ENCODE results near the gene AIFM2.
"Not testable (repeated sequence)": the region's sequence is repeated elsewhere in the genome, so short reads cannot be mapped to it uniquely, and the experiment has no call there.

Gene AIFM2

DNA sequence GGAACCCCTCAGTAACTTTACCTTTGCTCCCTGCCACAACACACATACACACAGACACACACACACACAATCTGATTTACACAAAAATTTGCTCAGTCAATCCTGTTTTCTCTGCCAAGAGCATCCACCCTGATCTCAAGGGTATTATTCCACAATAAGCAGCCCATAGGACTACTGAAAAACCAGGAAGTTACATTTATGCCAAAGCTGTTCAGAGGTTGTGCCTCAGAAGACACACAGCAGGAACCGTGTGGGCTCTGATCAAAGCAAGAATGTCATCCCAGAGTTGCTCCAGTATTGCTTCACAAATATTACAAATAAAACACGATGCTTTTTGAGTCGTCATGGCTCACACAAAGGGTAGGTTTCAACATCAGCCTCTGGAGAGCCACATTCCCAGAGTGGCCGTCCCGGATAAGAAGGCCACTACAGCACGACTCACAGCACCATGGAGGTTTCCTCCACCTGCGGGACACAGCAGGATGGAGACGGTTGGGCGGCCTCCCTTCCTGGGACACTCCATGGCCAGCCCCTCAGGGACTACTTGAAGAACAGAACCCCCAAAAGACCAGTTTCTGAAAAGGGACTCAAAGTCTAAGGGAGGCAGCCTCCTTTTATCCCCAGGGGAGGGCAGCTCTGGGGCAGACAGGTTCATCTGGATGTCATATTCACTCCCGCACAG is 1.6 kb downstream of the AIFM2 start:
- Histone ChIP-seq H3K27ac (ENCODE audit: low read depth, low read length) (no peak overlapping the region), H3K27me3 (ENCODE audit: control insufficient read depth in 1 of 2, insufficient read depth in 2 of 2, low read length in 2 of 2) (no peaks in the 10 kb centered on the region), H3K9ac (ENCODE audit: low read length) (no peak overlapping the region), H3K4me1 (ENCODE audit: insufficient read depth, low read length) (peaks cover 20% of the 10 kb centered on the region), H3K4me3 (ENCODE audit: low read depth in 1 of 2, low read length in 2 of 2) (peak overlapping the region in 1 of 2 donors; percentile 96), H3K9me3 (ENCODE audit: low read length) (no peaks in the 10 kb centered on the region), H3K36me3 (ENCODE audit: insufficient read depth, low read length) (no peaks in the 10 kb centered on the region)

- H3K4me3 ChIP-seq (ENCODE audit: low read depth in 1 of 2, low read length in 2 of 2): no peak overlapping the region
- H3K36me3 ChIP-seq (ENCODE audit: insufficient read depth, low read length): peaks cover 6% of the 10 kb centered on the region
- H3K27ac ChIP-seq (ENCODE audit: low read depth, low read length): no peak overlapping the region
- peaks cover 11% of the 10 kb centered on the region for H3K4me1 ChIP-seq (ENCODE audit: insufficient read depth, low read length)
- no peaks in the 10 kb centered on the region for H3K27me3 ChIP-seq (ENCODE audit: control insufficient read depth in 1 of 2, insufficient read depth in 2 of 2, low read length in 2 of 2)
- no peaks in the 10 kb centered on the region for H3K9me3 ChIP-seq (ENCODE audit: low read length)
- H3K9ac ChIP-seq (ENCODE audit: low read length): no peak overlapping the region
Measured at GRCh38 chr10:70126700-70127395, 5.8 kb downstream of the AIFM2 start.

DNA sequence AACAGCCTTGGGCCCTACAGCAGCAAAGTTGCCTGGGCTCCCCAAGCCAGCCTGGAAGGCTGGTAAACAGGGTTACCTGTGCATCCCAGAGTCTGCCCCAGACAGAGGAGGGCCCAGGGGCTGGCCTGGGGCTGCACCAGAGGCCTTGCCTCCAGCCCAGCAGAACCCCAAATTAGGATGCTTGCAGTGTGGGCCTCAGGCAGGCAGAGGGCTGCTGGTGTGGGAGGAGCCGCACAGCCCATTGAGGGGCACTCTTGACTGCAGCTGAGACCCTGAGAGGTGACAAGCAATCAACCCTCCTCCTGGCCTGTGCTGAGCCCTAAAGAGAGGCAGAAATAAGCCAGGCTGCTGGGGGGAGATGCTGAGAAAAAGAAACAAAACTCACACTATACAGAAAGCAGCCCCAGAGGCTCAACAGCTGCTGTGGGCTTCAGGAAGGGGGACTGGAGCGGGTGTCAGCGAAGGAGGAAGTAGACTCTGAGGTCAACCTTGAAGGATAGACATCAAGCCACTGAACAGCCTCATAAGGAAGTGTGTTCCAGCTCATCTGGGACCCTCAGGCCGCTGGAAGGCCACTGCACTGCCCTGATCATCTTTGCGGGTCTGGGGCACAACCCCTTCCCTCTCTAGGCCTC is 6.6 kb downstream of the AIFM2 start:
- Histone ChIP-seq H3K27ac (ENCODE audit: low read depth, low read length) (no peak overlapping the region), H3K27me3 (ENCODE audit: control insufficient read depth in 1 of 2, insufficient read depth in 2 of 2, low read length in 2 of 2) (no peaks in the 10 kb centered on the region), H3K4me3 (ENCODE audit: low read depth in 1 of 2, low read length in 2 of 2) (no peak overlapping the region), H3K4me1 (ENCODE audit: insufficient read depth, low read length) (peaks cover 3% of the 10 kb centered on the region), H3K36me3 (ENCODE audit: insufficient read depth, low read length) (peaks cover 6% of the 10 kb centered on the region), H3K9ac (ENCODE audit: low read length) (no peak overlapping the region), H3K9me3 (ENCODE audit: low read length) (no peaks in the 10 kb centered on the region)

DNA sequence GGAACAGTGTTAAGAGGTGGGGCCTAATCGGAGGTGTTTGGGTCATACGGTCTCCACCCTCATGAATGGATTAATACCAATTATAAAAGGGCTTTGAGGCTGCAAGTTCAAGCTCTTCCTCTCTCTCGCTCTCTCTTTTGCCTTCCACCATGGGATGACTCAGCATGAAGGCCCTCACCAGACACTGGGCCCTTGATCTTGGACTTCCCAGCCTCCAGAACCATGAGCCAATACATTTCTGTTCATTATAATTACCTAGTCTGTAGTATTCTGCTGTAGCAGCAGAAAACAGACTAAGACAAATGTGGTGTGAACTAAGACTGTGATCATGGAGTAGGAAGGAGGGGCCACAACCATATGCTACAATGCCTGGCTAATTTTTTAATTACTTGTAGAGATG is 7.7 kb downstream of the AIFM2 start:
- H3K4me1 ChIP-seq (ENCODE audit: insufficient read depth, low read length): no peaks in the 10 kb centered on the region
- peaks cover 15% of the 10 kb centered on the region for H3K36me3 ChIP-seq (ENCODE audit: insufficient read depth, low read length)
- no peaks in the 10 kb centered on the region for H3K27me3 ChIP-seq (ENCODE audit: control insufficient read depth in 1 of 2, insufficient read depth in 2 of 2, low read length in 2 of 2)
- H3K9ac ChIP-seq (ENCODE audit: low read length): no peak overlapping the region
- H3K4me3 ChIP-seq (ENCODE audit: low read depth in 1 of 2, low read length in 2 of 2): no peak overlapping the region
- H3K9me3 ChIP-seq (ENCODE audit: low read length): no peaks in the 10 kb centered on the region
- no peak overlapping the region for H3K27ac ChIP-seq (ENCODE audit: low read depth, low read length)

DNA sequence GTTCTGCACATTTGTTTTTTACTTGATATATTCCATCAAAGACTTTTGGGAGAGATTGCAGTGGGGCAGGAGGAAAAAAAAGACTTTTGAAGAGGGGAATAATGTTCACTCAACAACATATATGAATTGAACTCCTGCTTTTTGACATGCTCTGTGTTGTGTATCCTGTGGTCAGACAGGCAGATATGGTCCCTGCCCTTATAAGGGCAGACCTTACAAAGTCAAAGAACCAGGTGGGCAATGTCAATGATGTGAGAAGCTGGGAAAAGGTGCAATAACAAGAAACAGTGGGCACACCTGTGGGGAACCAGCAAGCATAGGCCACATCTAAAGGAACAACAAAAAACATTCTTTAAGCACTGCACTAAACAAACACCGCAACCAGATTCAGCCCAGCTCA is 8.2 kb downstream of the AIFM2 start:
- Histone ChIP-seq H3K27me3 (ENCODE audit: control insufficient read depth in 1 of 2, insufficient read depth in 2 of 2, low read length in 2 of 2) (no peaks in the 10 kb centered on the region), H3K27ac (ENCODE audit: low read depth, low read length) (no peak overlapping the region), H3K4me3 (ENCODE audit: low read depth in 1 of 2, low read length in 2 of 2) (no peak overlapping the region), H3K4me1 (ENCODE audit: insufficient read depth, low read length) (no peaks in the 10 kb centered on the region), H3K9ac (ENCODE audit: low read length) (no peak overlapping the region), H3K9me3 (ENCODE audit: low read length) (no peaks in the 10 kb centered on the region), H3K36me3 (ENCODE audit: insufficient read depth, low read length) (peaks cover 19% of the 10 kb centered on the region)

DNA sequence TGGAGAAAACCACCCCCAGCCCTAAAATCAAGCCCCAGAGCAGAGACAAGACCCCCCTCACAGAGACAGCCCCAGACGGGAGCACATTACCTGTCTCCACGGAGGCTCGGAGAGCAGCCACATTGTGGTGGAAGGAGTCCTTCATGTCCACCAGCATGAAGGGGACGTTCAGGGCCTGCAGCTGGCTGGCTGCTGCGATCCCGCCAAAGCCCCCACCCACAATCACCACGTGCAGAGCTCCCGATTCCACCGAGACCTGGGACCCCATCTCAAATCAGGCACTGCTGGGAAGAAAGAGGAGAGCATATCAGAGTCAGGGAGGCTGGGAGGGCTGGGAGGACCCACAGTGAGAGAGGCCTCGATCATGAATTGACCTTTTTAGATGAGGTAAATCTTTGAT is 8.8 kb downstream of the AIFM2 start:
- Histone ChIP-seq H3K27ac (ENCODE audit: low read depth, low read length) (no peak overlapping the region), H3K4me1 (ENCODE audit: insufficient read depth, low read length) (no peaks in the 10 kb centered on the region), H3K36me3 (ENCODE audit: insufficient read depth, low read length) (peaks cover 24% of the 10 kb centered on the region), H3K27me3 (ENCODE audit: control insufficient read depth in 1 of 2, insufficient read depth in 2 of 2, low read length in 2 of 2) (no peaks in the 10 kb centered on the region), H3K4me3 (ENCODE audit: low read depth in 1 of 2, low read length in 2 of 2) (no peak overlapping the region), H3K9me3 (ENCODE audit: low read length) (no peaks in the 10 kb centered on the region), H3K9ac (ENCODE audit: low read length) (no peak overlapping the region)

GRCh38 chr10:70123166-70123565 is 9.5 kb downstream of the AIFM2 start:
- not testable (repeated sequence) for H3K27ac ChIP-seq (ENCODE audit: low read depth, low read length); H3K9me3 ChIP-seq (ENCODE audit: low read length); H3K27me3 ChIP-seq (ENCODE audit: control insufficient read depth in 1 of 2, insufficient read depth in 2 of 2, low read length in 2 of 2); H3K4me1 ChIP-seq (ENCODE audit: insufficient read depth, low read length); H3K4me3 ChIP-seq (ENCODE audit: low read depth in 1 of 2, low read length in 2 of 2); H3K9ac ChIP-seq (ENCODE audit: low read length)
- peaks cover 29% of the 10 kb centered on the region for H3K36me3 ChIP-seq (ENCODE audit: insufficient read depth, low read length)

DNA sequence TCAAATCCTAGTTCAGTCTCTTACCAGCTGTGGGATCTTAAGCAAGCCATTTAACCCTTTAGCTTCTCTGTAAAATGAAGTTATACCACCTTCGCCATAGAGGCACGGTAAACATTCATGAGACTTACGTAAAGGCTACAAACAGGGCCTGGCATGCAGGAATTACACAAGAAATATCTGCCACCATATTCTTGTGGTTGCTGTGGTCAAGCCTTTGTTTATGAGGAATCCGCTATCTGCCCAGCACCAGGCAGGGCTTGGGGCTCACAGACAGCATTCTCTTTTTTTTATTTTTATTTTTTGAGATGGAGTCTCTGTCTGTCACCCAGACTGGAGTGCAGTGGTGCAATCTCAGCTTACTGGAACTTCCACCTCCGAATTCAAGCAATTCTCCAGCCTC is 9.9 kb downstream of the AIFM2 start:
- Histone ChIP-seq H3K4me3 (ENCODE audit: low read depth in 1 of 2, low read length in 2 of 2) (no peak overlapping the region), H3K36me3 (ENCODE audit: insufficient read depth, low read length) (peaks cover 31% of the 10 kb centered on the region), H3K4me1 (ENCODE audit: insufficient read depth, low read length) (no peaks in the 10 kb centered on the region), H3K27ac (ENCODE audit: low read depth, low read length) (no peak overlapping the region), H3K9ac (ENCODE audit: low read length) (no peak overlapping the region), H3K27me3 (ENCODE audit: control insufficient read depth in 1 of 2, insufficient read depth in 2 of 2, low read length in 2 of 2) (no peaks in the 10 kb centered on the region), H3K9me3 (ENCODE audit: low read length) (no peaks in the 10 kb centered on the region)

GRCh38 chr10:70121281-70121949 is 11.2 kb downstream of the AIFM2 start:
- Histone ChIP-seq H3K9me3 (ENCODE audit: low read length) (no peaks in the 10 kb centered on the region), H3K36me3 (ENCODE audit: insufficient read depth, low read length) (peaks cover 31% of the 10 kb centered on the region), H3K27ac (ENCODE audit: low read depth, low read length) (no peak overlapping the region), H3K9ac (ENCODE audit: low read length) (no peak overlapping the region), H3K4me1 (ENCODE audit: insufficient read depth, low read length) (no peaks in the 10 kb centered on the region), H3K4me3 (ENCODE audit: low read depth in 1 of 2, low read length in 2 of 2) (no peak overlapping the region), H3K27me3 (ENCODE audit: control insufficient read depth in 1 of 2, insufficient read depth in 2 of 2, low read length in 2 of 2) (no peaks in the 10 kb centered on the region)

GRCh38 chr10:70120417-70120816 is 12.2 kb downstream of the AIFM2 start:
- no peaks in the 10 kb centered on the region for H3K4me1 ChIP-seq (ENCODE audit: insufficient read depth, low read length)
- H3K4me3 ChIP-seq (ENCODE audit: low read depth in 1 of 2, low read length in 2 of 2): no peak overlapping the region
- no peaks in the 10 kb centered on the region for H3K27me3 ChIP-seq (ENCODE audit: control insufficient read depth in 1 of 2, insufficient read depth in 2 of 2, low read length in 2 of 2)
- no peak overlapping the region for H3K27ac ChIP-seq (ENCODE audit: low read depth, low read length)
- no peak overlapping the region for H3K9ac ChIP-seq (ENCODE audit: low read length)
- no peaks in the 10 kb centered on the region for H3K9me3 ChIP-seq (ENCODE audit: low read length)
- peaks cover 31% of the 10 kb centered on the region for H3K36me3 ChIP-seq (ENCODE audit: insufficient read depth, low read length)

DNA sequence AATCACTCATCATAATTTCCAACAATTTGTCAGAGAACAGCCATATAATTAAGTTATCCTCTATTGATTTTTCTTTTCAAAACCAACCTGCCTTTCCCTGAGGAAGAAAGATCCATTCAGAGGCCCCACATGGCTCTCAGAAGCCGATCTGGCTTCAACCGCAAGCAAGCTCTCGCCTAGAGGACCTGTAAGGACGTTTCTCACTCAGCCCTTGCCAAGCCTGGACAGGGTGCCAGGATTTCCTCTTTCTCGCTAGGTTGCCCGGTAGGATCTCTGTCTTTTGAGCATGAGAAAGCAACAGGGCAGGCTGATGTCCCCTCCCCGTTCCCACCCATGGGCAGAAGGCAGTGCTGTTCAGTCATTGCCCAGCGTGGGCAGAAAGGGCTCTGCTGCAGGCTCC is 13.0 kb downstream of the AIFM2 start:
- Histone ChIP-seq H3K9ac (ENCODE audit: low read length) (no peak overlapping the region), H3K36me3 (ENCODE audit: insufficient read depth, low read length) (peaks cover 31% of the 10 kb centered on the region), H3K4me1 (ENCODE audit: insufficient read depth, low read length) (no peaks in the 10 kb centered on the region), H3K27me3 (ENCODE audit: control insufficient read depth in 1 of 2, insufficient read depth in 2 of 2, low read length in 2 of 2) (no peaks in the 10 kb centered on the region), H3K27ac (ENCODE audit: low read depth, low read length) (no peak overlapping the region), H3K9me3 (ENCODE audit: low read length) (no peaks in the 10 kb centered on the region), H3K4me3 (ENCODE audit: low read depth in 1 of 2, low read length in 2 of 2) (no peak overlapping the region)

All from muscle layer of colon (tissue), 2 donors.